HCT116 (cell line): ENCODE results near the gene ARHGAP9. TPM values are rescaled to one million over a fixed set of nuclear protein-coding genes. Genes with fewer than 3 reads are reported as not detected.

Experiments used
- ATAC-seq: fragments of 200-7000 bp; cut with Tn5 transposase; 2 replicates; pipeline ENCODE4 v1.9.1; 2020; ENCODE audit warnings: mild to moderate bottlenecking, moderate library complexity
- BruUV-seq: library from RNA; stranded (reverse); fragments of 400-500 nt; replicated peaks from 2 replicates; lab custom pipeline; 2021; lab: Mats Ljungman, UMichigan
- CTCF ChIA-PET: fragments of 300-600 bp; sonication (Branson Sonifier 250); formaldehyde crosslinking; loops from one replicate; lab custom pipeline; 2021; ENCODE audit warnings: antibody characterized with exemption; lab: Charles Lee
- POLR2A ChIA-PET: fragments of 300-600, 350-600 bp; sonication (Branson Sonifier 250); formaldehyde crosslinking; loops from one replicate; lab custom pipeline; 2021; ENCODE audit warnings: antibody characterized with exemption; lab: Charles Lee
- RAD21 ChIA-PET, 2 experiments: fragments of 300-600 bp; sonication (Branson Sonifier 250); formaldehyde crosslinking; loops; one replicate each; lab custom pipeline; 2023; ENCODE audit warnings: low total read pairs in 2 of 2; ENCODE audit not compliant: uncharacterized antibody in 2 of 2, unreplicated experiment in 2 of 2, low non-redundant PET in 1 of 2; lab: Charles Lee
- DNase-seq: peaks from one replicate; pipeline ENCODE4 v3.0.0-alpha.2; 2010; ENCODE audit warnings: low read depth, low spot score
- H2AFZ ChIP-seq: fragments of 200-600 bp; shearing (Covaris generic), sonication (generic); 2 replicates; pipeline ENCODE4 v1.6.1; 2017; ENCODE audit warnings: low read depth, mixed run types, mixed read lengths, antibody characterized with exemption, low read length; ENCODE audit not compliant: poor library complexity, severe bottlenecking
- H3K27ac ChIP-seq: 2 replicates; pipeline ENCODE4 v1.5.1; 2012; ENCODE audit warnings: low read depth, low read length
- H3K27me3 ChIP-seq: fragments of 200-600 bp; sonication (generic); 2 replicates; pipeline ENCODE4 v1.6.1; 2016; ENCODE audit warnings: mixed run types, low read length, mixed read lengths; ENCODE audit not compliant: insufficient read depth
- H3K36me3 ChIP-seq, 2 experiments: fragments of 200-500 bp in 1 of 2; fragments of 200-600 bp in 1 of 2; sonication (Bioruptor generic) in 1 of 2; sonication (generic) in 1 of 2; 2 replicates each; pipeline versions ENCODE4 v1.5.1 to v1.6.1; 2014 to 2016; ENCODE audit warnings: low read length in 2 of 2, inconsistent platforms in 1 of 2, mixed read lengths in 1 of 2, mixed run types in 1 of 2; ENCODE audit not compliant: insufficient read depth in 2 of 2, control insufficient read depth in 1 of 2
- H3K4me1 ChIP-seq, 2 experiments: fragments of 200-600 bp in 1 of 2; sonication (generic) in 1 of 2; 2 replicates each; pipeline versions ENCODE4 v1.5.1 to v1.6.1; 2012 to 2017; ENCODE audit warnings: low read length in 2 of 2, inconsistent platforms in 1 of 2, mild to moderate bottlenecking in 1 of 2, mixed read lengths in 1 of 2, mixed run types in 1 of 2, moderate library complexity in 1 of 2; ENCODE audit not compliant: insufficient read depth in 2 of 2, control insufficient read depth in 1 of 2
- H3K4me2 ChIP-seq: fragments of 200-600 bp; sonication (generic); 2 replicates; pipeline ENCODE4 v1.6.1; 2017; ENCODE audit warnings: mixed run types, low read length, mixed read lengths
- H3K4me3 ChIP-seq, 2 experiments: fragments of 200-600 bp in 1 of 2; sonication (generic) in 1 of 2; replicated peaks in 1 of 2; 2 replicates each; pipeline ENCODE4 v1.5.1; 2011 to 2016; ENCODE audit warnings: low read length in 2 of 2, control low read depth in 1 of 2, low read depth in 1 of 2, mild to moderate bottlenecking in 1 of 2, mixed read lengths in 1 of 2, mixed run types in 1 of 2
- H3K79me2 ChIP-seq: fragments of 200-600 bp; sonication (generic); 2 replicates; pipeline ENCODE4 v1.6.1; 2017; ENCODE audit warnings: mild to moderate bottlenecking, mixed run types, low read length, moderate library complexity, mixed read lengths; ENCODE audit not compliant: insufficient read depth
- H3K9ac ChIP-seq: fragments of 200-600 bp; sonication (generic); 2 replicates; pipeline ENCODE4 v1.6.1; 2016; ENCODE audit warnings: low read length, mixed read lengths
- H3K9me2 ChIP-seq: fragments of 200-600 bp; sonication (generic), shearing (Covaris generic); 2 replicates; pipeline ENCODE4 v1.6.1; 2017; ENCODE audit warnings: mixed run types, mild to moderate bottlenecking, moderate library complexity; ENCODE audit not compliant: insufficient read depth
- H3K9me3 ChIP-seq, 2 experiments: fragments of 200-500 bp in 1 of 2; fragments of 200-600 bp in 1 of 2; sonication (Bioruptor generic) in 1 of 2; sonication (generic) in 1 of 2; 2 replicates each; pipeline ENCODE4 v1.6.1; 2014 to 2017; ENCODE audit warnings: low read length in 2 of 2, mixed read lengths in 2 of 2, inconsistent platforms in 1 of 2, low read depth in 1 of 2, mild to moderate bottlenecking in 1 of 2, mixed run types in 1 of 2, moderate library complexity in 1 of 2; ENCODE audit not compliant: control insufficient read depth in 1 of 2, insufficient read depth in 1 of 2
- H4K20me1 ChIP-seq: fragments of 200-600 bp; sonication (generic), shearing (Covaris generic); 2 replicates; pipeline ENCODE4 v1.6.1; 2017; ENCODE audit warnings: mixed run types, mild to moderate bottlenecking, moderate library complexity; ENCODE audit not compliant: insufficient read depth
- EZH2phosphoT487 ChIP-seq: fragments of 200-600 bp; IDR thresholded peaks from 2 replicates; pipeline ENCODE4 v1.6.1; 2018; ENCODE audit warnings: antibody characterized with exemption, borderline replicate concordance
- POLR2AphosphoS5 ChIP-seq: IDR thresholded peaks from 2 replicates; pipeline ENCODE4 v1.6.1; 2011; ENCODE audit warnings: mild to moderate bottlenecking, low read depth, low read length, moderate library complexity
- RAD21 ChIP-seq: IDR thresholded peaks from 2 replicates; pipeline ENCODE4 v1.6.1; 2012; ENCODE audit warnings: low read depth, mild to moderate bottlenecking
- SIN3A ChIP-seq: IDR thresholded peaks from 2 replicates; pipeline ENCODE4 v1.6.1; 2012; ENCODE audit warnings: low read depth
- SP1 ChIP-seq: IDR thresholded peaks from 2 replicates; pipeline ENCODE4 v1.6.1; 2012; ENCODE audit warnings: low read depth
- TCF7L2 ChIP-seq: IDR thresholded peaks from 2 replicates; pipeline ENCODE4 v1.7.0; 2011; ENCODE audit warnings: borderline replicate concordance, inconsistent platforms; ENCODE audit not compliant: insufficient read depth, insufficient read length; ENCODE audit errors: extremely low read depth
- YY1 ChIP-seq: IDR thresholded peaks from 2 replicates; pipeline ENCODE4 v1.6.1; 2011; ENCODE audit warnings: low read length, low read depth, moderate library complexity, mild to moderate bottlenecking; ENCODE audit not compliant: insufficient replicate concordance; ENCODE audit errors: extremely low read depth
- intact Hi-C: fragments of 100-400 bp; cut with micrococcal nuclease; formaldehyde crosslinking; loops from 2 replicates; pipeline ENCODE4 v1.10.0; 2022
- total RNA-seq: library from RNA; stranded (reverse); gene quantifications from one replicate; pipeline ENCODE4 v1.2.1, GENCODE V29; 2021; ENCODE audit not compliant: unreplicated experiment

Gene ARHGAP9
- total RNA-seq, 1 experiment from 2014 or later = 0.84 TPM

- RAD21 ChIA-PET = no interaction called here
- Histone ChIP-seq H3K9me3 (no peaks in the 10 kb centered on the region), H3K27me3 (no peaks in the 10 kb centered on the region), H3K27ac (peak overlapping the region; percentile 79), H3K79me2 (peaks cover 57% of the 10 kb centered on the region), H3K9ac (peak overlapping the region; percentile 80), H3K9me2 (no peaks in the 10 kb centered on the region), H4K20me1 (peaks cover 7% of the 10 kb centered on the region; the same call in 1 of the 2 replicates), H3K36me3 (peaks cover 32 to 41% of the 10 kb centered on the region in 2 experiments), H3K4me1 (peaks cover 22 to 49% of the 10 kb centered on the region in 2 experiments), H3K4me2 (peak overlapping the region; percentile 94), H2AFZ (no peak overlapping the region), H3K4me3 (peak overlapping the region; percentile 79 to 88)
- DNase-seq (no peak), ATAC-seq (no peak)
- CTCF ChIA-PET = no interaction called here
- BruUV-seq = no TSS peak
- no peak for TF ChIP-seq EZH2phosphoT487
- no peak for TF ChIP-seq RAD21
- no peak; the same call in 1 of the 2 replicates for TF ChIP-seq POLR2AphosphoS5
- no peak for TF ChIP-seq SIN3A
- TF ChIP-seq YY1 = no peak
- TF ChIP-seq TCF7L2 = no peak
- TF ChIP-seq SP1 = no peak
- intact Hi-C loops = no loop called here
- POLR2A ChIA-PET = interaction anchor here (1.4 to 2.0 kb wide), 3 partner anchors 7 to 39 kb away, joined by 3 to 7 read pairs (median 4); partner anchors contain the start of gene DCTN2
These were observed 39.5 kb upstream of the ARHGAP9 start for GRCh38 chr12:57518920-57519795.
